ENCODE measurements around the gene FRMD4A.

FRMD4A gene

DNA sequence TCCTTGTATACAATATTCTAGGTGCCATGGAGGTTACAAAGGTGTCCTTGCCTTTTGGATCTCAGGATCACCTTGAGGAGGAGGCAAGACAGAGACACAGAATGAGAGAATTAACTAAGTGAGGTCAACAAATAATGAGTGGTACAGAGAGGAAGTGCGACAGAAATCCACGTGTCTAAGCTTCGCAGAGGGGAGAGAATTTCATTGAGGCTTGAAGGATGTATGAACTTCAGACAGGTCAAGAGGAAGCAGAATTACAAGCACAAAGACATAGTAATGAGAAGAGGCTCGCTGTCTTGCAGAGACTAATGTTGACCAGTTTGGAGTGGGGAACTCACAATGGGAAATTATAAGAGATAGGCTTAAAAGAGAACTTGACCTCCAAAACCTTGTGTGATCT, 308.7 kb downstream of the FRMD4A start:
- Histone ChIP-seq H3K27me3 (ENCODE audit: insufficient read depth, low read length, poor library complexity) (peaks cover 6% of the 10 kb centered on the region), H3K4me2 (ENCODE audit: insufficient read depth, low read length) (no peak overlapping the region)

GRCh38 chr10:14020037-14020664, 310.6 kb downstream of the FRMD4A start:
- Histone ChIP-seq H3K9ac (ENCODE audit: low read depth, low read length) (no peak overlapping the region), H3K27ac (ENCODE audit: low read length) (no peak overlapping the region), H3K27me3 (ENCODE audit: insufficient read depth, low read length, poor library complexity) (peaks cover 9% of the 10 kb centered on the region), H4K20me1 (ENCODE audit: insufficient read depth, low read length) (no peaks in the 10 kb centered on the region), H3K79me2 (ENCODE audit: insufficient read depth, low read length) (no peaks in the 10 kb centered on the region), H3K36me3 (ENCODE audit: insufficient read depth, low read length) (no peaks in the 10 kb centered on the region), H3K9me3 (ENCODE audit: insufficient read depth, low read length, severe bottlenecking) (no peaks in the 10 kb centered on the region), H3K4me3 (ENCODE audit: low read depth in 1 of 2, low read length in 2 of 2) (no peak overlapping the region), H3K4me1 (ENCODE audit: insufficient read depth, low read length) (no peaks in the 10 kb centered on the region), H3K4me2 (ENCODE audit: insufficient read depth, low read length) (no peak overlapping the region), H2AFZ (ENCODE audit: low read depth, low read length) (no peak overlapping the region)
- TF ChIP-seq, protein P1, sequence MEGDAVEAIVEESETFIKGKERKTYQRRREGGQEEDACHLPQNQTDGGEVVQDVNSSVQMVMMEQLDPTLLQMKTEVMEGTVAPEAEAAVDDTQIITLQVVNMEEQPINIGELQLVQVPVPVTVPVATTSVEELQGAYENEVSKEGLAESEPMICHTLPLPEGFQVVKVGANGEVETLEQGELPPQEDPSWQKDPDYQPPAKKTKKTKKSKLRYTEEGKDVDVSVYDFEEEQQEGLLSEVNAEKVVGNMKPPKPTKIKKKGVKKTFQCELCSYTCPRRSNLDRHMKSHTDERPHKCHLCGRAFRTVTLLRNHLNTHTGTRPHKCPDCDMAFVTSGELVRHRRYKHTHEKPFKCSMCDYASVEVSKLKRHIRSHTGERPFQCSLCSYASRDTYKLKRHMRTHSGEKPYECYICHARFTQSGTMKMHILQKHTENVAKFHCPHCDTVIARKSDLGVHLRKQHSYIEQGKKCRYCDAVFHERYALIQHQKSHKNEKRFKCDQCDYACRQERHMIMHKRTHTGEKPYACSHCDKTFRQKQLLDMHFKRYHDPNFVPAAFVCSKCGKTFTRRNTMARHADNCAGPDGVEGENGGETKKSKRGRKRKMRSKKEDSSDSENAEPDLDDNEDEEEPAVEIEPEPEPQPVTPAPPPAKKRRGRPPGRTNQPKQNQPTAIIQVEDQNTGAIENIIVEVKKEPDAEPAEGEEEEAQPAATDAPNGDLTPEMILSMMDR (IDR thresholded peaks at IDR 0.05; ENCODE audit: borderline replicate concordance, extremely low read depth, low read length, poor library complexity, severe bottlenecking) = no peak
- TF ChIP-seq EZH2 (IDR thresholded peaks at IDR 0.05; ENCODE audit: borderline replicate concordance, low read depth, low read length, severe bottlenecking) = no peak
- DNase-seq (no peak), ATAC-seq (ENCODE audit: insufficient read depth, low read depth) (no peak)

More for the DNA sequence above, 308.7 kb downstream of the FRMD4A start:
- no peak overlapping the region for H2AFZ ChIP-seq (ENCODE audit: low read depth, low read length)
- H3K79me2 ChIP-seq (ENCODE audit: insufficient read depth, low read length) = no peaks in the 10 kb centered on the region
- no peak overlapping the region for H3K27ac ChIP-seq (ENCODE audit: low read length)
- no peaks in the 10 kb centered on the region for H4K20me1 ChIP-seq (ENCODE audit: insufficient read depth, low read length)
- H3K9ac ChIP-seq (ENCODE audit: low read depth, low read length) = no peak overlapping the region
- H3K36me3 ChIP-seq (ENCODE audit: insufficient read depth, low read length) = no peaks in the 10 kb centered on the region
- no peak overlapping the region for H3K4me3 ChIP-seq (ENCODE audit: low read depth in 1 of 2, low read length in 2 of 2)
- H3K4me1 ChIP-seq (ENCODE audit: insufficient read depth, low read length) = no peaks in the 10 kb centered on the region
- no peaks in the 10 kb centered on the region for H3K9me3 ChIP-seq (ENCODE audit: insufficient read depth, low read length, severe bottlenecking)
- ATAC-seq (ENCODE audit: insufficient read depth, low read depth) = no peak
- no peak for DNase-seq
- TF ChIP-seq, protein P1 (IDR thresholded peaks at IDR 0.05; ENCODE audit: borderline replicate concordance, extremely low read depth, low read length, poor library complexity, severe bottlenecking) = no peak
- no peak for TF ChIP-seq EZH2 (IDR thresholded peaks at IDR 0.05; ENCODE audit: borderline replicate concordance, low read depth, low read length, severe bottlenecking)

- H3K9me3 ChIP-seq (ENCODE audit: insufficient read depth, low read length, severe bottlenecking) = no peaks in the 10 kb centered on the region
- H3K4me2 ChIP-seq (ENCODE audit: insufficient read depth, low read length) = no peak overlapping the region
- H3K4me1 ChIP-seq (ENCODE audit: insufficient read depth, low read length) = no peaks in the 10 kb centered on the region
- H3K9ac ChIP-seq (ENCODE audit: low read depth, low read length) = no peak overlapping the region
- H2AFZ ChIP-seq (ENCODE audit: low read depth, low read length) = no peak overlapping the region
- DNase-seq = no peak
- no peaks in the 10 kb centered on the region for H4K20me1 ChIP-seq (ENCODE audit: insufficient read depth, low read length)
- TF ChIP-seq, protein P1 (IDR thresholded peaks at IDR 0.05; ENCODE audit: borderline replicate concordance, extremely low read depth, low read length, poor library complexity, severe bottlenecking) = no peak
- no peak for TF ChIP-seq EZH2 (IDR thresholded peaks at IDR 0.05; ENCODE audit: borderline replicate concordance, low read depth, low read length, severe bottlenecking)
- H3K27ac ChIP-seq (ENCODE audit: low read length) = no peak overlapping the region
- no peak for ATAC-seq (ENCODE audit: insufficient read depth, low read depth)
- H3K36me3 ChIP-seq (ENCODE audit: insufficient read depth, low read length) = no peaks in the 10 kb centered on the region
- H3K79me2 ChIP-seq (ENCODE audit: insufficient read depth, low read length) = no peaks in the 10 kb centered on the region
- peaks cover 3% of the 10 kb centered on the region for H3K27me3 ChIP-seq (ENCODE audit: insufficient read depth, low read length, poor library complexity)
- H3K4me3 ChIP-seq (ENCODE audit: low read depth in 1 of 2, low read length in 2 of 2) = no peak overlapping the region
These were observed 313.3 kb downstream of the FRMD4A start for GRCh38 chr10:14017467-14017866.
